Natural killer cell (primary cell): ENCODE measurements around the gene RABL3. TPM values are rescaled to one million over a fixed set of nuclear protein-coding genes. Genes with fewer than 3 reads are reported as not detected.

Experiments
- ATAC-seq, 3 donors: fragments of 150-1000 bp in 2 of 3; fragments of 200-7000 bp in 1 of 3; cut with Tn5 transposase; 1 replicate in 1 of 3; 2 replicates in 2 of 3; pipeline ENCODE4 v1.10.0; 2021; ENCODE audit warnings: mild to moderate bottlenecking in 2 of 3, moderate library complexity in 2 of 3
- DNase-seq, 2 donors: peaks; one replicate each; pipeline versions ENCODE4 v3.0.0 to v3.0.0-alpha.2; 2013 to 2021; ENCODE audit warnings: mixed read lengths in 1 of 2
- H3K27ac ChIP-seq: one replicate; pipeline ENCODE4 v1.5.1; 2013; ENCODE audit warnings: mild to moderate bottlenecking, low read length
- H3K27me3 ChIP-seq: one replicate; pipeline ENCODE4 v1.6.1; 2013; ENCODE audit warnings: low read length; ENCODE audit not compliant: control insufficient read depth, insufficient read depth
- H3K36me3 ChIP-seq: one replicate; pipeline ENCODE4 v1.6.1; 2013; ENCODE audit warnings: low read length; ENCODE audit not compliant: control insufficient read depth, insufficient read depth
- H3K4me1 ChIP-seq: one replicate; pipeline ENCODE4 v1.6.1; 2013; ENCODE audit warnings: low read length; ENCODE audit not compliant: control insufficient read depth, insufficient read depth
- H3K4me3 ChIP-seq: one replicate; pipeline ENCODE4 v1.5.1; 2013; ENCODE audit warnings: low read length
- H3K9me3 ChIP-seq: one replicate; pipeline ENCODE4 v1.6.1; 2013; ENCODE audit warnings: low read length; ENCODE audit not compliant: control insufficient read depth, insufficient read depth
- H3K27ac Mint-ChIP-seq, 2 donors: one replicate each; pipeline ENCODE4 v1.8.0; 2022; ENCODE audit warnings: mild to moderate bottlenecking in 2 of 2, mixed read lengths in 2 of 2, moderate library complexity in 1 of 2
- H3K27me3 Mint-ChIP-seq, 2 donors: one replicate each; pipeline ENCODE4 v1.8.0; 2022; ENCODE audit warnings: low read depth in 2 of 2, mixed read lengths in 2 of 2
- H3K36me3 Mint-ChIP-seq: one replicate; pipeline ENCODE4 v1.8.0; 2022; ENCODE audit warnings: mixed read lengths
- H3K4me1 Mint-ChIP-seq, 2 donors: one replicate each; pipeline ENCODE4 v1.8.0; 2022; ENCODE audit warnings: mixed read lengths in 2 of 2
- H3K4me3 Mint-ChIP-seq: one replicate; pipeline ENCODE4 v1.8.0; 2022; ENCODE audit warnings: mild to moderate bottlenecking, moderate library complexity, mixed read lengths
- H3K9me3 Mint-ChIP-seq, 2 donors: one replicate each; pipeline ENCODE4 v1.8.0; 2022; ENCODE audit warnings: mixed read lengths in 2 of 2
- WGBS: methylation state at CpG from one replicate; pipeline ENCODE4 v1.1.7; 2013; ENCODE audit warnings: missing lambda C conversion rate; ENCODE audit not compliant: insufficient coverage; 5-methylcytosine and 5-hydroxymethylcytosine counted together
- intact Hi-C: fragments of 100-400 bp; cut with micrococcal nuclease; formaldehyde crosslinking; loops from one replicate; pipeline ENCODE4 v1.14.2; 2022
- total RNA-seq, 4 donors: library from RNA; stranded (reverse); fragments of 120-200 nt in 1 of 4; gene quantifications; one replicate each; pipeline versions ENCODE4 v1.2.3 to v1.2.4, GENCODE V29; 2013 to 2022
- TF ChIP-seq, protein P1 (sequence below): fragments of 200-600 bp; IDR thresholded peaks from one replicate; pipeline ENCODE4 v1.8.0; 2022; ENCODE audit warnings: antibody characterized with exemption

The RABL3 gene
- total RNA-seq, 3 donors from 2014 or later (not counting 1 experiment from before 2014, with no cell fraction given): 11.7 to 18.4 (median 16.7) TPM

GRCh38 chr3:120705884-120706582 lies 36.3 kb downstream of the RABL3 start:
- Histone ChIP-seq H3K9me3 (peaks cover 4% of the 10 kb centered on the region), H3K27ac (no peak overlapping the region), H3K36me3 (peaks cover 6% of the 10 kb centered on the region), H3K4me3 (no peak overlapping the region), H3K4me1 (no peaks in the 10 kb centered on the region), H3K27me3 (no peaks in the 10 kb centered on the region)
- H3K4me1 Mint-ChIP-seq: no peaks in the 10 kb centered on the region
- peak overlapping the region in 1 of 2 donors; percentile 26 for H3K27ac Mint-ChIP-seq
- ATAC-seq (no peak), DNase-seq (no peak)
- intact Hi-C loops: no loop called here
- H3K4me3 Mint-ChIP-seq: no peak overlapping the region
- TF ChIP-seq, protein P1, sequence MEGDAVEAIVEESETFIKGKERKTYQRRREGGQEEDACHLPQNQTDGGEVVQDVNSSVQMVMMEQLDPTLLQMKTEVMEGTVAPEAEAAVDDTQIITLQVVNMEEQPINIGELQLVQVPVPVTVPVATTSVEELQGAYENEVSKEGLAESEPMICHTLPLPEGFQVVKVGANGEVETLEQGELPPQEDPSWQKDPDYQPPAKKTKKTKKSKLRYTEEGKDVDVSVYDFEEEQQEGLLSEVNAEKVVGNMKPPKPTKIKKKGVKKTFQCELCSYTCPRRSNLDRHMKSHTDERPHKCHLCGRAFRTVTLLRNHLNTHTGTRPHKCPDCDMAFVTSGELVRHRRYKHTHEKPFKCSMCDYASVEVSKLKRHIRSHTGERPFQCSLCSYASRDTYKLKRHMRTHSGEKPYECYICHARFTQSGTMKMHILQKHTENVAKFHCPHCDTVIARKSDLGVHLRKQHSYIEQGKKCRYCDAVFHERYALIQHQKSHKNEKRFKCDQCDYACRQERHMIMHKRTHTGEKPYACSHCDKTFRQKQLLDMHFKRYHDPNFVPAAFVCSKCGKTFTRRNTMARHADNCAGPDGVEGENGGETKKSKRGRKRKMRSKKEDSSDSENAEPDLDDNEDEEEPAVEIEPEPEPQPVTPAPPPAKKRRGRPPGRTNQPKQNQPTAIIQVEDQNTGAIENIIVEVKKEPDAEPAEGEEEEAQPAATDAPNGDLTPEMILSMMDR: no peak
- H3K9me3 Mint-ChIP-seq: peaks cover 4 to 5% of the 10 kb centered on the region in 2 donors
- peaks cover 16% of the 10 kb centered on the region for H3K36me3 Mint-ChIP-seq
- no peaks in the 10 kb centered on the region for H3K27me3 Mint-ChIP-seq
- WGBS: 93% methylated on average over 5 of the region's 5 CpGs

DNA sequence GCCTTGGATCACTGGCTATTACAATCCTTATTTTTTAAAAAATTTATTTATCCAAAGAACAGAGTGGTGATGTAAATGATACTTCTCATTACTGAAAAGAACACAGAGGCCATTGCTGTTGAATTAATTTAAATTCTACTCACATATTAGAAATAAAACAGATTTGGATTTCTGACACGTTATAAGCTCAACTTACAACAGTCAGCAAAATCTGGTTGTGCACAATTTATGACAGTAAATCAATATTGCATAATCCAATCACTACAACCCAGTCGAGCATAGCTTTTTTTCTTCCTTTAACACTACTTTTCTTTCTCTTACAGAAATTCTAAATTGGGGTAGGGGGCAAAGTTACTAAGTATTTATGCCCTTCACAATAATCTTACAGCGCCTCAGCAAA lies 43.0 kb downstream of the RABL3 start:
- TF ChIP-seq, protein P1: no peak
- Mint-ChIP-seq H3K4me3 (no peak overlapping the region), H3K27ac (no peak overlapping the region), H3K36me3 (peaks cover 16% of the 10 kb centered on the region), H3K4me1 (no peaks in the 10 kb centered on the region), H3K9me3 (peaks cover 4 to 5% of the 10 kb centered on the region in 2 donors), H3K27me3 (no peaks in the 10 kb centered on the region)
- Histone ChIP-seq H3K9me3 (peaks cover 4% of the 10 kb centered on the region), H3K27me3 (no peaks in the 10 kb centered on the region), H3K36me3 (peaks cover 12% of the 10 kb centered on the region), H3K4me1 (no peaks in the 10 kb centered on the region), H3K4me3 (no peak overlapping the region), H3K27ac (no peak overlapping the region)
- WGBS: 97% methylated on average over 2 of the region's 3 CpGs
- ATAC-seq (no peak), DNase-seq (no peak)
- intact Hi-C loops: no loop called here

- Histone ChIP-seq H3K36me3 (peaks cover 16% of the 10 kb centered on the region), H3K27ac (no peak overlapping the region), H3K27me3 (no peaks in the 10 kb centered on the region), H3K9me3 (no peaks in the 10 kb centered on the region), H3K4me1 (no peaks in the 10 kb centered on the region), H3K4me3 (no peak overlapping the region)
- Mint-ChIP-seq H3K9me3 (no peaks in the 10 kb centered on the region), H3K4me3 (no peak overlapping the region), H3K4me1 (no peaks in the 10 kb centered on the region), H3K27me3 (no peaks in the 10 kb centered on the region), H3K36me3 (no peaks in the 10 kb centered on the region), H3K27ac (no peak overlapping the region)
- DNase-seq (no peak), ATAC-seq (no peak)
- WGBS: no CpG with 5 or more reads among the region's 1 CpG
- TF ChIP-seq, protein P1: no peak
- intact Hi-C loops: no loop called here
Measured at GRCh38 chr3:120693439-120694171, 48.7 kb downstream of the RABL3 start.
